ENCODE data around the gene YIF1A.

DNA sequence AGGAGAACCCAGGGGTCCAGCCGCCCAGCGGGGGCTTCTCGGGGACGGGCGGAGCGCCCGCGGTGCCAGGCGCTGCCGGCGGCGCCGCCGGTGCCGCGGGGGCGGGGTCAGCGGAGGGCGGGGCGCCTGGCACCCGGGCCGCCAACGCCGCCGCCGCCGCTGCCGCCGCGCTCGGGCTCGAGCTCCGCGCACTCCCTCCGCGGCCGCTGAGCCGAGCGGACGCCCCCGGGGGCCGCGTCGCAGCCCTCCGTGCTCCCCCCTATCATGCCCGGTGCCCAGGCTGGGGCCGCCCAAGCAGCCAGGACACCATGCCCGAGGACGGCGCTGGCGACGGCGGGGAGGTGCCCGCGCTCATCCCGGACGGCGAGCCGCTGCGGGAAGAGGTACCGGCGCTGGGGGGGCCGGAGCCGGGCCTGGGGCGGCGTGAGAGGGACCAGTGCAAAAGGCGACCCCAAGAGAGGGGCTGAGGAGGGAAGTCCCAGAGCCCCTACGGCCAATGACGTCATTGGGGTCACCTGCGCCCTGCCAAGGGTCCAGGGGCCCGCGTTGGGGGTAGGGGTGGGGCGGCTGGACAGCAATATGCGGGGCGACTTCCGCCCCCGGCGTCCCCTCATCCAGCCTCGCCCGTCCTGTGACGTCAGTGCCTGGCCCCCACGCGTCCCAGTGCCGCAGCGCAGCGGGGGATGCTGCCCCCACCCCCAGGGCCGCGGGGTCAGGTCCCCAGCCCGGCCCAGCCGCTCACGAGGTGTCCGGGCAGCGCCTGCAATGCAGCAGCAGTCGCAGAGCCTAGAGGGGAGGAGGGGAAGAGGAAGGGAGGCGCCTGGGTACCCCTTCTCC, 3.0 kb upstream of the YIF1A start, which contains the start of gene TMEM151A:
- TF ChIP-seq, protein P1, sequence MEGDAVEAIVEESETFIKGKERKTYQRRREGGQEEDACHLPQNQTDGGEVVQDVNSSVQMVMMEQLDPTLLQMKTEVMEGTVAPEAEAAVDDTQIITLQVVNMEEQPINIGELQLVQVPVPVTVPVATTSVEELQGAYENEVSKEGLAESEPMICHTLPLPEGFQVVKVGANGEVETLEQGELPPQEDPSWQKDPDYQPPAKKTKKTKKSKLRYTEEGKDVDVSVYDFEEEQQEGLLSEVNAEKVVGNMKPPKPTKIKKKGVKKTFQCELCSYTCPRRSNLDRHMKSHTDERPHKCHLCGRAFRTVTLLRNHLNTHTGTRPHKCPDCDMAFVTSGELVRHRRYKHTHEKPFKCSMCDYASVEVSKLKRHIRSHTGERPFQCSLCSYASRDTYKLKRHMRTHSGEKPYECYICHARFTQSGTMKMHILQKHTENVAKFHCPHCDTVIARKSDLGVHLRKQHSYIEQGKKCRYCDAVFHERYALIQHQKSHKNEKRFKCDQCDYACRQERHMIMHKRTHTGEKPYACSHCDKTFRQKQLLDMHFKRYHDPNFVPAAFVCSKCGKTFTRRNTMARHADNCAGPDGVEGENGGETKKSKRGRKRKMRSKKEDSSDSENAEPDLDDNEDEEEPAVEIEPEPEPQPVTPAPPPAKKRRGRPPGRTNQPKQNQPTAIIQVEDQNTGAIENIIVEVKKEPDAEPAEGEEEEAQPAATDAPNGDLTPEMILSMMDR (IDR thresholded peaks at IDR 0.05 in 8 of 11, conservative IDR thresholded peaks at IDR 0.05 in 3 of 11), result no peak
- TF ChIP-seq POLR2A (IDR thresholded peaks at IDR 0.05) (no peak), POLR2AphosphoS5 (IDR thresholded peaks at IDR 0.05) (no peak)
